ENCODE measurements around the gene BCL2.

- TF ChIP-seq, protein P1, sequence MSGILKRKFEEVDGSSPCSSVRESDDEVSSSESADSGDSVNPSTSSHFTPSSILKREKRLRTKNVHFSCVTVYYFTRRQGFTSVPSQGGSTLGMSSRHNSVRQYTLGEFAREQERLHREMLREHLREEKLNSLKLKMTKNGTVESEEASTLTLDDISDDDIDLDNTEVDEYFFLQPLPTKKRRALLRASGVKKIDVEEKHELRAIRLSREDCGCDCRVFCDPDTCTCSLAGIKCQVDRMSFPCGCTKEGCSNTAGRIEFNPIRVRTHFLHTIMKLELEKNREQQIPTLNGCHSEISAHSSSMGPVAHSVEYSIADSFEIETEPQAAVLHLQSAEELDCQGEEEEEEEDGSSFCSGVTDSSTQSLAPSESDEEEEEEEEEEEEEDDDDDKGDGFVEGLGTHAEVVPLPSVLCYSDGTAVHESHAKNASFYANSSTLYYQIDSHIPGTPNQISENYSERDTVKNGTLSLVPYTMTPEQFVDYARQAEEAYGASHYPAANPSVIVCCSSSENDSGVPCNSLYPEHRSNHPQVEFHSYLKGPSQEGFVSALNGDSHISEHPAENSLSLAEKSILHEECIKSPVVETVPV (CRISPR knock-in tag; IDR thresholded peaks at IDR 0.05) = no peak
- TF ChIP-seq, protein P2, sequence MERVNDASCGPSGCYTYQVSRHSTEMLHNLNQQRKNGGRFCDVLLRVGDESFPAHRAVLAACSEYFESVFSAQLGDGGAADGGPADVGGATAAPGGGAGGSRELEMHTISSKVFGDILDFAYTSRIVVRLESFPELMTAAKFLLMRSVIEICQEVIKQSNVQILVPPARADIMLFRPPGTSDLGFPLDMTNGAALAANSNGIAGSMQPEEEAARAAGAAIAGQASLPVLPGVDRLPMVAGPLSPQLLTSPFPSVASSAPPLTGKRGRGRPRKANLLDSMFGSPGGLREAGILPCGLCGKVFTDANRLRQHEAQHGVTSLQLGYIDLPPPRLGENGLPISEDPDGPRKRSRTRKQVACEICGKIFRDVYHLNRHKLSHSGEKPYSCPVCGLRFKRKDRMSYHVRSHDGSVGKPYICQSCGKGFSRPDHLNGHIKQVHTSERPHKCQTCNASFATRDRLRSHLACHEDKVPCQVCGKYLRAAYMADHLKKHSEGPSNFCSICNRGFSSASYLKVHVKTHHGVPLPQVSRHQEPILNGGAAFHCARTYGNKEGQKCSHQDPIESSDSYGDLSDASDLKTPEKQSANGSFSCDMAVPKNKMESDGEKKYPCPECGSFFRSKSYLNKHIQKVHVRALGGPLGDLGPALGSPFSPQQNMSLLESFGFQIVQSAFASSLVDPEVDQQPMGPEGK (CRISPR knock-in tag; IDR thresholded peaks at IDR 0.05; ENCODE audit: borderline replicate concordance) = no peak
- TF ChIP-seq ZFP3 (CRISPR knock-in tag; IDR thresholded peaks at IDR 0.05) (no peak), BACH2 (CRISPR knock-in tag; IDR thresholded peaks at IDR 0.05; ENCODE audit: borderline replicate concordance) (no peak), TCF4 (CRISPR knock-in tag; IDR thresholded peaks at IDR 0.05; ENCODE audit: borderline replicate concordance) (no peak), CSDC2 (CRISPR knock-in tag; IDR thresholded peaks at IDR 0.05) (no peak), ZNF565 (CRISPR knock-in tag; conservative IDR thresholded peaks at IDR 0.05; ENCODE audit: low read depth) (no peak)
These were observed 165.0 kb downstream of the BCL2 start for GRCh38 chr18:63154350-63155152.

Measured in SK-N-SH treated with all-trans-retinoic acid at 6 μM for 48 hours (cell line).